ENCODE data around the gene PDE8A.
"Not testable (repeated sequence)": the region's sequence is repeated elsewhere in the genome, so short reads cannot be mapped to it uniquely, and the experiment has no call there.

PDE8A gene

GRCh38 chr15:84990507-84990906 is 8.9 kb downstream of the PDE8A start:
- DNase-seq (ENCODE audit: low read depth, low spot score) = no peak

- DNase-seq (ENCODE audit: low read depth, low spot score) = no peak
Observed at GRCh38 chr15:84991014-84991712, 9.5 kb downstream of the PDE8A start.

- DNase-seq (ENCODE audit: low read depth, low spot score) = no peak
Observed at GRCh38 chr15:84992157-84992944, 10.7 kb downstream of the PDE8A start.

GRCh38 chr15:84996055-84996454 is 14.4 kb downstream of the PDE8A start:
- DNase-seq (ENCODE audit: low read depth, low spot score) = no peak

- DNase-seq (ENCODE audit: low read depth, low spot score) = not testable (repeated sequence)
Observed at GRCh38 chr15:84996714-84997113, 15.1 kb downstream of the PDE8A start.

- DNase-seq (ENCODE audit: low read depth, low spot score) = not testable (repeated sequence)
Observed at GRCh38 chr15:84997214-84997613, 15.6 kb downstream of the PDE8A start.

- no peak for DNase-seq (ENCODE audit: low read depth, low spot score)
Observed at GRCh38 chr15:85000189-85000864, 18.7 kb downstream of the PDE8A start.

- no peak for DNase-seq (ENCODE audit: low read depth, low spot score)
Observed at GRCh38 chr15:85000937-85001336, 19.3 kb downstream of the PDE8A start.

- no peak for DNase-seq (ENCODE audit: low read depth, low spot score)
Observed at GRCh38 chr15:85002517-85002916, 20.9 kb downstream of the PDE8A start.

- DNase-seq (ENCODE audit: low read depth, low spot score) = no peak
Observed at GRCh38 chr15:85003593-85004312, 22.1 kb downstream of the PDE8A start.

- DNase-seq (ENCODE audit: low read depth, low spot score) = no peak
Observed at GRCh38 chr15:85004550-85004949, 22.9 kb downstream of the PDE8A start.

- no peak for DNase-seq (ENCODE audit: low read depth, low spot score)
Observed at GRCh38 chr15:85005319-85005718, 23.7 kb downstream of the PDE8A start.

- DNase-seq (ENCODE audit: low read depth, low spot score) = no peak
Observed at GRCh38 chr15:85005746-85006145, 24.1 kb downstream of the PDE8A start.

GRCh38 chr15:85006201-85006600 is 24.5 kb downstream of the PDE8A start:
- DNase-seq (ENCODE audit: low read depth, low spot score) = no peak

- no peak for DNase-seq (ENCODE audit: low read depth, low spot score)
Observed at GRCh38 chr15:85006655-85007054, 25.0 kb downstream of the PDE8A start.

- DNase-seq (ENCODE audit: low read depth, low spot score) = no peak
Observed at GRCh38 chr15:85007137-85007536, 25.5 kb downstream of the PDE8A start.

- DNase-seq (ENCODE audit: low read depth, low spot score) = no peak
Observed at GRCh38 chr15:85007741-85008397, 26.2 kb downstream of the PDE8A start.

- DNase-seq (ENCODE audit: low read depth, low spot score) = no peak
Observed at GRCh38 chr15:85008474-85009260, 27.0 kb downstream of the PDE8A start.

- no peak for DNase-seq (ENCODE audit: low read depth, low spot score)
Observed at GRCh38 chr15:85009435-85009834, 27.8 kb downstream of the PDE8A start.

GRCh38 chr15:85010071-85010385 is 28.4 kb downstream of the PDE8A start:
- DNase-seq (ENCODE audit: low read depth, low spot score) = no peak

All from activated CD4-positive, CD25-positive, alpha-beta regulatory T cell treated with anti-CD3 and anti-CD28 coated beads, Interleukin-2, amount 50 U/mL, for 16 hours (primary cell).